WTC11 (cell line): ENCODE results near the gene TNIP3. TPM values are rescaled to one million over a fixed set of nuclear protein-coding genes. Genes with fewer than 3 reads are reported as not detected.

ENCODE experiments used
- ATAC-seq: fragments of 200-7000 bp; cut with Tn5 transposase; 2 replicates; pipeline ENCODE4 v1.10.0; 2021; ENCODE audit warnings: mild to moderate bottlenecking, moderate library complexity
- CTCF ChIA-PET: fragments of 300-600 bp; sonication (Branson Sonifier 250); formaldehyde crosslinking; loops from one replicate; lab custom pipeline; 2021; ENCODE audit warnings: antibody characterized with exemption; lab: Charles Lee
- POLR2A ChIA-PET: fragments of 350-600 bp; sonication (Branson Sonifier 250); formaldehyde crosslinking; loops from one replicate; lab custom pipeline; 2021; ENCODE audit warnings: antibody characterized with exemption; lab: Charles Lee
- DNase-seq: peaks from one replicate; pipeline ENCODE4 v3.0.0; 2021; ENCODE audit warnings: low spot score
- H3K27ac Mint-ChIP-seq: 2 replicates; pipeline ENCODE4 v1.8.0; 2021; ENCODE audit warnings: mixed read lengths
- H3K27me3 Mint-ChIP-seq: 2 replicates; pipeline ENCODE4 v1.8.0; 2021; ENCODE audit warnings: low read depth, mild to moderate bottlenecking, moderate library complexity, mixed read lengths
- H3K36me3 Mint-ChIP-seq: 2 replicates; pipeline ENCODE4 v1.8.0; 2021; ENCODE audit warnings: mixed read lengths
- H3K4me1 Mint-ChIP-seq: 2 replicates; pipeline ENCODE4 v1.8.0; 2022; ENCODE audit warnings: mixed read lengths
- H3K4me3 Mint-ChIP-seq: 2 replicates; pipeline ENCODE4 v1.8.0; 2021; ENCODE audit warnings: mild to moderate bottlenecking, moderate library complexity, mixed read lengths
- H3K9me3 Mint-ChIP-seq: 2 replicates; pipeline ENCODE4 v1.8.0; 2021; ENCODE audit warnings: mixed read lengths
- AR ChIP-seq: fragments of 250-450 bp; sonication (Bioruptor Pico); IDR thresholded peaks from 2 replicates; pipeline ENCODE4 v1.9.0; 2021; ENCODE audit warnings: mild to moderate bottlenecking
- E2F4 ChIP-seq: sonication (generic); formaldehyde crosslinking; IDR thresholded peaks from 2 replicates; pipeline ENCODE4 v1.8.1; 2022; ENCODE audit warnings: low read depth, mild to moderate bottlenecking, moderate library complexity, missing genetic modification reagents, borderline replicate concordance
- E2F5 ChIP-seq: sonication (generic); formaldehyde crosslinking; IDR thresholded peaks from 2 replicates; pipeline ENCODE4 v1.8.1; 2022; ENCODE audit warnings: mild to moderate bottlenecking, moderate library complexity, missing genetic modification reagents
- ELF4 ChIP-seq: sonication (generic); formaldehyde crosslinking; IDR thresholded peaks from 2 replicates; pipeline ENCODE4 v1.8.1; 2022; ENCODE audit warnings: low read depth, mild to moderate bottlenecking, moderate library complexity, missing genetic modification reagents
- FOXK1 ChIP-seq: sonication (generic); formaldehyde crosslinking; IDR thresholded peaks from 2 replicates; pipeline ENCODE4 v1.8.0; 2022; ENCODE audit warnings: mild to moderate bottlenecking, moderate library complexity, missing genetic modification reagents
- GABPB1 ChIP-seq: sonication (generic); formaldehyde crosslinking; IDR thresholded peaks from 2 replicates; pipeline ENCODE4 v1.8.1; 2023; ENCODE audit warnings: mild to moderate bottlenecking, missing genetic modification reagents
- GRHL2 ChIP-seq: fragments of 250-450 bp; sonication (Bioruptor Pico); IDR thresholded peaks from 2 replicates; pipeline ENCODE4 v1.8.0; 2022; ENCODE audit warnings: mild to moderate bottlenecking, moderate library complexity; ENCODE audit not compliant: insufficient replicate concordance, severe bottlenecking
- MAX ChIP-seq: sonication (generic); formaldehyde crosslinking; IDR thresholded peaks from 2 replicates; pipeline ENCODE4 v1.8.0; 2022; ENCODE audit warnings: mild to moderate bottlenecking, missing genetic modification reagents
- NFATC4 ChIP-seq: fragments of 250-450 bp; sonication (Bioruptor Pico); IDR thresholded peaks from 2 replicates; pipeline ENCODE4 v1.9.0; 2021; ENCODE audit warnings: mild to moderate bottlenecking
- NFE2L1 ChIP-seq: sonication (generic); formaldehyde crosslinking; IDR thresholded peaks from 2 replicates; pipeline ENCODE4 v1.8.1; 2023; ENCODE audit warnings: missing genetic modification reagents
- OVOL2 ChIP-seq: fragments of 250-450 bp; sonication (Bioruptor Pico); IDR thresholded peaks from 2 replicates; pipeline ENCODE4 v1.9.0; 2021; ENCODE audit warnings: mild to moderate bottlenecking, borderline replicate concordance
- RELA ChIP-seq: sonication (generic); formaldehyde crosslinking; IDR thresholded peaks from 2 replicates; pipeline ENCODE4 v1.8.1; 2022; ENCODE audit warnings: missing genetic modification reagents, mild to moderate bottlenecking, borderline replicate concordance
- SMAD4 ChIP-seq: sonication (generic); formaldehyde crosslinking; IDR thresholded peaks from 2 replicates; pipeline ENCODE4 v1.8.0; 2022; ENCODE audit warnings: mild to moderate bottlenecking, missing genetic modification reagents
- TEAD4 ChIP-seq: sonication (generic); formaldehyde crosslinking; IDR thresholded peaks from 2 replicates; pipeline ENCODE4 v1.8.0; 2022; ENCODE audit warnings: mild to moderate bottlenecking, missing genetic modification reagents
- ZNF138 ChIP-seq: sonication (generic); formaldehyde crosslinking; conservative IDR thresholded peaks from 2 replicates; pipeline ENCODE4 v1.8.1; 2022; ENCODE audit warnings: mild to moderate bottlenecking, moderate library complexity, missing genetic modification reagents
- ZNF232 ChIP-seq: sonication (generic); formaldehyde crosslinking; IDR thresholded peaks from 2 replicates; pipeline ENCODE4 v1.8.0; 2022; ENCODE audit warnings: mild to moderate bottlenecking, missing genetic modification reagents
- ZNF317 ChIP-seq: sonication (generic); formaldehyde crosslinking; IDR thresholded peaks from 2 replicates; pipeline ENCODE4 v1.8.1; 2023; ENCODE audit warnings: low read depth, mild to moderate bottlenecking, moderate library complexity, missing genetic modification reagents, borderline replicate concordance
- ZNF396 ChIP-seq: fragments of 250-450 bp; sonication (Bioruptor Pico); IDR thresholded peaks from 2 replicates; pipeline ENCODE4 v1.8.0; 2021; ENCODE audit warnings: mild to moderate bottlenecking, moderate library complexity, borderline replicate concordance
- ZNF416 ChIP-seq: fragments of 250-450 bp; sonication (Bioruptor Pico); IDR thresholded peaks from 2 replicates; pipeline ENCODE4 v1.9.0; 2021; ENCODE audit warnings: mild to moderate bottlenecking, inconsistent platforms
- ZNF512 ChIP-seq: sonication (generic); formaldehyde crosslinking; IDR thresholded peaks from 2 replicates; pipeline ENCODE4 v1.8.1; 2022; ENCODE audit warnings: missing genetic modification reagents, borderline replicate concordance
- ZNF671 ChIP-seq: fragments of 250-450 bp; sonication (Bioruptor Pico); IDR thresholded peaks from 2 replicates; pipeline ENCODE4 v1.8.0; 2021; ENCODE audit warnings: mild to moderate bottlenecking
- total RNA-seq: library from RNA; stranded (reverse); gene quantifications from 3 replicates; pipeline ENCODE4 v1.2.3, GENCODE V29; 2021

The TNIP3 gene
- total RNA-seq, 1 experiment from 2014 or later = not detected

- H3K27ac Mint-ChIP-seq = no peak overlapping the region
- TF ChIP-seq FOXK1 (CRISPR knock-in tag) (no peak), E2F5 (no peak), RELA (CRISPR knock-in tag) (no peak), AR (CRISPR knock-in tag) (no peak), MAX (CRISPR knock-in tag) (no peak), ZNF396 (CRISPR knock-in tag) (no peak), OVOL2 (CRISPR knock-in tag) (no peak), NFATC4 (CRISPR knock-in tag) (no peak), E2F4 (no peak), ZNF317 (CRISPR knock-in tag) (no peak), ZNF512 (CRISPR knock-in tag) (no peak), ZNF232 (CRISPR knock-in tag) (no peak), ZNF138 (CRISPR knock-in tag) (no peak), GABPB1 (no peak), TEAD4 (CRISPR knock-in tag) (no peak), ELF4 (no peak), ZNF416 (CRISPR knock-in tag) (no peak), GRHL2 (no peak)
- H3K9me3 Mint-ChIP-seq = no peaks in the 10 kb centered on the region
- no peaks in the 10 kb centered on the region for H3K36me3 Mint-ChIP-seq
- H3K4me1 Mint-ChIP-seq = no peaks in the 10 kb centered on the region
- no peaks in the 10 kb centered on the region for H3K27me3 Mint-ChIP-seq
- POLR2A ChIA-PET = no interaction called here
- ATAC-seq = no peak
- H3K4me3 Mint-ChIP-seq = no peak overlapping the region
- CTCF ChIA-PET = no interaction called here
- no peak for DNase-seq
These were observed 21.0 kb downstream of the TNIP3 start for GRCh38 chr4:121143131-121143530.

- POLR2A ChIA-PET = no interaction called here
- no peak overlapping the region for H3K27ac Mint-ChIP-seq
These were observed 23.2 kb downstream of the TNIP3 start for GRCh38 chr4:121140716-121141460.

More at GRCh38 chr4:121140716-121141460, 23.2 kb downstream of the TNIP3 start:
- DNase-seq (no peak), ATAC-seq (no peak)
- H3K4me3 Mint-ChIP-seq = no peak overlapping the region
- TF ChIP-seq NFE2L1 = no peak
- no peak for TF ChIP-seq ZNF671 (CRISPR knock-in tag)
- no peak for TF ChIP-seq SMAD4 (CRISPR knock-in tag)
- H3K9me3 Mint-ChIP-seq = no peaks in the 10 kb centered on the region
- H3K36me3 Mint-ChIP-seq = no peaks in the 10 kb centered on the region
- no peaks in the 10 kb centered on the region for H3K27me3 Mint-ChIP-seq
- CTCF ChIA-PET = no interaction called here
- no peaks in the 10 kb centered on the region for H3K4me1 Mint-ChIP-seq
